ENCODE results near the gene NADK. TPM values are rescaled to one million over a fixed set of nuclear protein-coding genes. Genes with fewer than 3 reads are reported as not detected.
"Not testable (repeated sequence)": the region's sequence is repeated elsewhere in the genome, so short reads cannot be mapped to it uniquely, and the experiment has no call there.

The NADK gene
- total RNA-seq, 1 donor from 2014 or later, result 68.1 TPM

DNA sequence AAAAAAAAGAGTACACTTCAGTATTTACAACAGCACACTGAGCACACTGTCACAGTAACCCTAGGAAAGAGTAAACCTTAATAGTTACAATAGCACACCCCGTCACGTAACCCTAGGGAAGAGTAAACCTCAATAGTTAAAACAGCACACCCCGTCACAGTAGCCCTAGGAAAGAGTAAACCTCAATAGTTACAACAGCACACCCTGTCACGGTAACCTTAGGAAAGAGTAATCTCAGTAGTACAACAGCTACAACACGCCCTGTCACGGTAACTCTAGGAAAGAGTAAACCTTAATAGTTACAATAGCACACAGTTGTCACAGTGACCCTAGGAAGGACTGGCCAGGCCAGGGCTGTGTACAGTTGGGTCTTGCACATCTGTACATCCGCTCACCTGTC, 57.1 kb downstream of the NADK start:
- no peak overlapping the region for H3K4me3 ChIP-seq (ENCODE audit: low read depth, low read length)
- H3K36me3 ChIP-seq (ENCODE audit: control insufficient read depth, insufficient read depth, low read length), result peaks cover 2% of the 10 kb centered on the region
- no peaks in the 10 kb centered on the region for H3K27me3 ChIP-seq (ENCODE audit: control insufficient read depth, insufficient read depth, low read length)
- no peak for DNase-seq (ENCODE audit: low read depth)
- TF ChIP-seq CTCF (IDR thresholded peaks at IDR 0.05; ENCODE audit: insufficient read depth, low read length, poor library complexity, severe bottlenecking), result no peak

- not testable (repeated sequence) for H3K27me3 ChIP-seq (ENCODE audit: control insufficient read depth, insufficient read depth, low read length); H3K36me3 ChIP-seq (ENCODE audit: control insufficient read depth, insufficient read depth, low read length); H3K4me3 ChIP-seq (ENCODE audit: low read depth, low read length); DNase-seq (ENCODE audit: low read depth)
Measured at GRCh38 chr1:1715109-1715883, 63.0 kb downstream of the NADK start.

- not testable (repeated sequence) for H3K27me3 ChIP-seq (ENCODE audit: control insufficient read depth, insufficient read depth, low read length); H3K36me3 ChIP-seq (ENCODE audit: control insufficient read depth, insufficient read depth, low read length); DNase-seq (ENCODE audit: low read depth); H3K4me3 ChIP-seq (ENCODE audit: low read depth, low read length)
Measured at GRCh38 chr1:1707897-1708296, 70.4 kb downstream of the NADK start.

DNA sequence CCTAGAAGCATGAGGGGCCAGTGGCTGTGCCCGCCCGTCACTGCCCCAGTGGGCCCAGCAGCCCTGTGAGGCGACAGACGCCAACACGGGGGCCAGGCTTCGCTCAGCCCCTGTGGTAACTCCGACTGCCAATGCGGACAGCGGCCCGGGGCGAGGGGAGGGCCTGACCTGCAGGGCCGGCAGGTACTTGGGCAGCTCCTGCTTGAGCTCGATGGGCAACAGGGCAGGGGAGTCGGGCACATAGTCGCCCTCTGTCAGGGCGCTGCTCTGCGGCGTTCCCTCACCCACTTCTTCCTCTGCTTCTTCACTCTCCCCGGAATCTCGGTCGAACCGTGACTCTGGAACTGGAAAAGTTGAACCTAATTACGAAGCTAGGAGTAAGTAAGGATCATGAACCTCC, 71.0 kb downstream of the NADK start:
- not testable (repeated sequence) for H3K4me3 ChIP-seq (ENCODE audit: low read depth, low read length); H3K36me3 ChIP-seq (ENCODE audit: control insufficient read depth, insufficient read depth, low read length); H3K27me3 ChIP-seq (ENCODE audit: control insufficient read depth, insufficient read depth, low read length); DNase-seq (ENCODE audit: low read depth)

- not testable (repeated sequence) for H3K27me3 ChIP-seq (ENCODE audit: control insufficient read depth, insufficient read depth, low read length); DNase-seq (ENCODE audit: low read depth); H3K36me3 ChIP-seq (ENCODE audit: control insufficient read depth, insufficient read depth, low read length); H3K4me3 ChIP-seq (ENCODE audit: low read depth, low read length)
Measured at GRCh38 chr1:1705623-1706022, 72.6 kb downstream of the NADK start.

- H3K27me3 ChIP-seq (ENCODE audit: control insufficient read depth, insufficient read depth, low read length); H3K36me3 ChIP-seq (ENCODE audit: control insufficient read depth, insufficient read depth, low read length); H3K4me3 ChIP-seq (ENCODE audit: low read depth, low read length); DNase-seq (ENCODE audit: low read depth): not testable (repeated sequence)
Measured at GRCh38 chr1:1704284-1704957, 73.8 kb downstream of the NADK start.

- Histone ChIP-seq H3K4me3 (ENCODE audit: low read depth, low read length) (no peak overlapping the region), H3K36me3 (ENCODE audit: control insufficient read depth, insufficient read depth, low read length) (no peaks in the 10 kb centered on the region), H3K27me3 (ENCODE audit: control insufficient read depth, insufficient read depth, low read length) (no peaks in the 10 kb centered on the region)
- TF ChIP-seq CTCF (IDR thresholded peaks at IDR 0.05; ENCODE audit: insufficient read depth, low read length, poor library complexity, severe bottlenecking), result no peak
- no peak for DNase-seq (ENCODE audit: low read depth)
Measured at GRCh38 chr1:1703796-1704195, 74.5 kb downstream of the NADK start.

- not testable (repeated sequence) for H3K27me3 ChIP-seq (ENCODE audit: control insufficient read depth, insufficient read depth, low read length); DNase-seq (ENCODE audit: low read depth); H3K4me3 ChIP-seq (ENCODE audit: low read depth, low read length); H3K36me3 ChIP-seq (ENCODE audit: control insufficient read depth, insufficient read depth, low read length)
Measured at GRCh38 chr1:1702506-1702905, 75.8 kb downstream of the NADK start.

Other genes with a start within 250 kb of the NADK start
- gene TMEM240, start 237.8 kb downstream of the NADK start, total RNA-seq, result 2.8 and 3.9 TPM in 2 replicates
- 69.0 and 87.3 TPM in 2 replicates for gene SSU72, start 203.6 kb downstream of the NADK start, total RNA-seq
- 8.0 and 9.2 TPM in 2 replicates for gene FNDC10, start 178.3 kb downstream of the NADK start, total RNA-seq
- 55.5 and 56.8 TPM in 2 replicates for gene MIB2, start 163.0 kb downstream of the NADK start, total RNA-seq
- gene MMP23B, start 146.3 kb downstream of the NADK start, total RNA-seq, result 4.9 and 6.5 TPM in 2 replicates
- 23.3 and 27.0 TPM in 2 replicates for gene CDK11B, start 119.5 kb downstream of the NADK start, total RNA-seq
- gene SLC35E2B, start 85.7 kb downstream of the NADK start, total RNA-seq, result 28.0 and 33.4 TPM in 2 replicates
- gene CDK11A, start 54.1 kb downstream of the NADK start, total RNA-seq, result 14.2 and 14.9 TPM in 2 replicates
- 257 and 261 TPM in 2 replicates for gene GNB1, start 112.6 kb upstream of the NADK start, total RNA-seq
- gene CALML6, start 136.8 kb upstream of the NADK start, total RNA-seq, result 0.04 TPM in 1 of 2 replicates, not detected in the other
- 0.92 and 3.2 TPM in 2 replicates for gene TMEM52, start 140.8 kb upstream of the NADK start, total RNA-seq
- gene CFAP74, start 225.3 kb upstream of the NADK start, total RNA-seq, result not detected in 2 replicates
- gene GABRD, start 240.9 kb upstream of the NADK start, total RNA-seq, result not detected in 2 replicates

Measured in kidney epithelial cell (primary cell).